Fibroblast of pulmonary artery (primary cell): ENCODE data around the gene DEPDC7.
"Not testable (repeated sequence)": the region's sequence is repeated elsewhere in the genome, so short reads cannot be mapped to it uniquely, and the experiment has no call there.

Experiments used
- DNase-seq: peaks from one replicate; pipeline ENCODE4 v3.0.0-alpha.2; 2010; ENCODE audit warnings: low read depth
- H3K4me3 ChIP-seq: replicated peaks from 2 replicates; pipeline ENCODE4 v1.5.1; 2011; ENCODE audit warnings: low read depth, mild to moderate bottlenecking, control low read depth, low read length, moderate library complexity
- TF ChIP-seq, protein P1 (sequence below): IDR thresholded peaks from 2 replicates; pipeline ENCODE4 v1.5.1; 2011; ENCODE audit warnings: mild to moderate bottlenecking, control low read depth, low read length, inconsistent platforms; ENCODE audit errors: missing control alignments

Gene DEPDC7

DNA sequence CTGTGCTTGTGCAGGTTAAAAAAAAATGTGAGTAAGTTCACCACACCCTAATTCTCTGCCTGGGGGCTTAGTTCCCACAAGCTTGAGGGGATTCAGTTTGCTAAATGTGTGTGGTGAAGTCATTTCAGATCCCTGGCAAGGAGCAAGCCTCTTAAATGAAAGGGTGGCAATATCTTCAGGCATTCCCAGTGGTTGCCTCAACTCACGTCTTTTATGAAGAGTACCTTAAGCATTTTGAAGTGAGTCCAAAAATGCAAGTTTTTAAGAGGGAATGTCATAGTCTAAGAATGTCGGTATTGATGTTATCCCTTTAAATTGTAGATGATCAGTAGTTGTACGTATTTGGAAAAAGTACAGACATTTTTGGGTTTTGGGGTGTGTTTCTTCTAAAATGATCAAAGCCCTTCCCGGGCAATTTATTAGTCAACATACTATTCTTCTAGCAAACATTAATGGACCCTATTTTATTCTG lies 28.6 kb downstream of the DEPDC7 start:
- TF ChIP-seq, protein P1, sequence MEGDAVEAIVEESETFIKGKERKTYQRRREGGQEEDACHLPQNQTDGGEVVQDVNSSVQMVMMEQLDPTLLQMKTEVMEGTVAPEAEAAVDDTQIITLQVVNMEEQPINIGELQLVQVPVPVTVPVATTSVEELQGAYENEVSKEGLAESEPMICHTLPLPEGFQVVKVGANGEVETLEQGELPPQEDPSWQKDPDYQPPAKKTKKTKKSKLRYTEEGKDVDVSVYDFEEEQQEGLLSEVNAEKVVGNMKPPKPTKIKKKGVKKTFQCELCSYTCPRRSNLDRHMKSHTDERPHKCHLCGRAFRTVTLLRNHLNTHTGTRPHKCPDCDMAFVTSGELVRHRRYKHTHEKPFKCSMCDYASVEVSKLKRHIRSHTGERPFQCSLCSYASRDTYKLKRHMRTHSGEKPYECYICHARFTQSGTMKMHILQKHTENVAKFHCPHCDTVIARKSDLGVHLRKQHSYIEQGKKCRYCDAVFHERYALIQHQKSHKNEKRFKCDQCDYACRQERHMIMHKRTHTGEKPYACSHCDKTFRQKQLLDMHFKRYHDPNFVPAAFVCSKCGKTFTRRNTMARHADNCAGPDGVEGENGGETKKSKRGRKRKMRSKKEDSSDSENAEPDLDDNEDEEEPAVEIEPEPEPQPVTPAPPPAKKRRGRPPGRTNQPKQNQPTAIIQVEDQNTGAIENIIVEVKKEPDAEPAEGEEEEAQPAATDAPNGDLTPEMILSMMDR: no peak
- no peak overlapping the region for H3K4me3 ChIP-seq
- DNase-seq: no peak

DNA sequence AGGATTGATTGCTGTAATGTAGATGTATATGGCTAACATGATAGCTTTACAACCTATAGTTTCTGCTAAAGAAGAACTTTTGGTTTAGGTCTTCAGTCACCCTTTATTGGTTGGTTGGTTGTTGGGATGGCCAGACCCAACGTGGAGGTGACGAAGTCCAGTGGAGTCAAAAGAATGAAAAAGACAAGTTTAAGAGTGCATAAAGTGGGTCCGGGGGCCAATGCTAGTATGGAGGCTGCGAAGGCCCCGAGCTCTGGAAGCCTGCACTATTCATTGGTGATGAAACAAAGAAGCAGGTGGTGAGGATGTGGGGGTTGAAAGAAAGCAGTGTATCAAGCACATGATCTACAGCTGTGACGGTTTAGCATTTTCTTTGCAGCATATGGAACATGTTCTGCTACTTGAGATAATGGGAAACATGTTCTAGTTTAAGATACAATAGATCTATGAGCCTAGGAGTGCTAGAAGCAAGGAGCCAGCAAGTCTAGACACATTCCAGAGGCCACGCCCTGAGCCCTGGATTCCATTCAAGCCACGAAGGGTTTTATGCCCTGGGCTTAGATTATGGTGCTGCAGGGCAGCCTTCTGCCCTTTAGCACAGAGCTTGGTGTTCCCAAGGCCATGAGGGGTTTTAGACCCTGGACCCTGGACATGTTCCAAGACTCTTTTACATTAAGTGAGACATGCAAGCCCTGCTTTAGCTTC lies 30.0 kb downstream of the DEPDC7 start:
- TF ChIP-seq, protein P1: no peak
- DNase-seq: no peak
- H3K4me3 ChIP-seq: no peak overlapping the region

DNA sequence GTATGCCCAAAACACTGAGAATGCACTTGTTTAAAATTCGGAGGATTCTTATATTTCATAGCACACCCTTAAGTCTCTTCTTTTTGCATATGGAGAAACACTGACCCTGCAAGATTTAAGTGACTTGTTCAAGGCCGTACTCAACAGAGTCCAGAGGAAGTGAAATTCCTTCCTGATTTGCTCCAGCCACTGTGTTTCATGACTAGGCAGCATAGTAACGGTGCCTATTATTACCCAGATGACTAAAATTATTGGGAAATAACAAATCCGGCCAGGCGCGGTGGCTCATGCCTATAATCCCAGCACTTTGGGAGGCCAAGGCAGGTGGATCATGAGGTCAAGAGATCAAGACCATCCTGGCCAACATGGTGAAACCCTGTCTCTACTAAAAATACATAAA lies 33.0 kb downstream of the DEPDC7 start:
- not testable (repeated sequence) for DNase-seq

DNA sequence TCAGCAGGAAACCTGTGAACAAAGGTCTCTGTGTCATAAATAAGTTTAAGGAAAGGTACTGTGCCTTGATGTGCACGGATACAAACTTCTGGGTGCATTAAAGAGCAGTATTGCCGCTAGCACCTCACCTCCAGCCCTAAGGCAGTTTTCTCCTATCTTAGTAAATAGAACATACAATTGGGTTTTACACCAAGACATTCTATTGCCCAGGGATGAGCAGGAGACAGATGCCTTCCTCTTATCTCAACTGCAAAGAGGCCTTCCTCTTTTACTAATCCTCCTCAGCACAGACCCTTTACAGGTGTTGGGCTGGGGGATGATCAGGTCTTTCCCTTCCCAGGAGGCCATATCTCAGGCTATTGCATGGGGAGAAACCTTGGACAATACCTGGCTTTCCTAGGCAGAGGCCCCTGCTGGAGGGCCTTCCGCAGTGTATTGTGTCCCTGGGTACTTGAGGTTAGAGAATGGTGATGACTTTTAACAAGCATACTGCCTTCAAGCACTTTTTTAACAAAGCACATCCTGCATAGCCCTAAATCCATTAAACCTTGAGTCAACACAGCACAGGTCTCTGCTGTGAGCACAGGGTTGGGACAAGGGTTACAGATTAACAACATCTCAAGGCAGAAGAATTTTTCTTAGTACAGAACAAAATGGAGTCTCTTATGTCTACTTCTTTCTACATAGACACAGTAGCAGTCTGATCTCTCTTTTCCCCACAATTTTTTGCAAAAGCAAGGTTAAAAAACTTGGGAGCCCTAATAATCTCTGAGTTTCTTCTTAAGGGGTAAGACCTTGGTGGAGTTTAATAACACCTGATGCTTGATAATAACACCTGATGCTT lies 34.1 kb downstream of the DEPDC7 start:
- DNase-seq, H3K4me3 ChIP-seq: not testable (repeated sequence)

More for the DNA sequence above, 33.0 kb downstream of the DEPDC7 start:
- not testable (repeated sequence) for H3K4me3 ChIP-seq

DNA sequence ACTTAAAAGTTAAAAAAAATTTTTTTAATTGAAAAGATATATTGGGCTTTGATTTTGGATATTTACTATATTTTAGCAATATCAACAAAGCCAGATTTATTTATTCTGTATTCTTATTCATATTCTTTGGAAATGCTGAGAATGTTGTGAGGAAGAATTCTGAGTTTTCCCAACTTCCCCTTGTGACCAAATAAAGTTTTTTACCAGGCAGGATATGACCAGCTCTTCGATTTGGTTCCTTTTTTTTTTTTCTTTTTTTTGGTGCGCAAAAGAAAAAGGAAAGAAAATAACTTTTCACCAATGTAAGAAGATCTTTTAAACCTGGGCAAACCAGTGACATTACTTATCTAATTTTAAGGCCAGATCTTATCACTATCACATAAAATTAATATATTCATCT lies 36.6 kb downstream of the DEPDC7 start:
- no peak for DNase-seq
- TF ChIP-seq, protein P1: no peak
- no peak overlapping the region for H3K4me3 ChIP-seq

DNA sequence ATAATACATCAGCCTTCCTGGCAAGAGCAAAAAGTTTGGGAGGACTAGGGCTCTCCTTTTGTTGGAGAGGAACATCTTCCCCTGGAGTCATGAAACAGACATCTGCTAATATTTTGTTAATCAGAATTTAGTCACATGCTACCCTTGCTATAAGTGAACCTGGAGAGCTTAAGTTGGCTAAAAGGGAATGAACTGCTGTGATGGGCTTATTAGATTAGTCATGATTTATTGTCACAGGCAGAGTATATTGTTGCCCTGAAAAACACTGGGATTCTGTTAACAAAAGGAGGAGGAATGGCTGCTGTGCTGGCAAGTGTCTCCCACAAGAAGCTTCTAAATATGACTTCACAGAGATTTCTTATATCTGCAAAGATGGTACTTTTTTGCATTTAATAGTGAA lies 39.7 kb downstream of the DEPDC7 start:
- DNase-seq: no peak
- H3K4me3 ChIP-seq: no peak overlapping the region
- TF ChIP-seq, protein P1: no peak

DNA sequence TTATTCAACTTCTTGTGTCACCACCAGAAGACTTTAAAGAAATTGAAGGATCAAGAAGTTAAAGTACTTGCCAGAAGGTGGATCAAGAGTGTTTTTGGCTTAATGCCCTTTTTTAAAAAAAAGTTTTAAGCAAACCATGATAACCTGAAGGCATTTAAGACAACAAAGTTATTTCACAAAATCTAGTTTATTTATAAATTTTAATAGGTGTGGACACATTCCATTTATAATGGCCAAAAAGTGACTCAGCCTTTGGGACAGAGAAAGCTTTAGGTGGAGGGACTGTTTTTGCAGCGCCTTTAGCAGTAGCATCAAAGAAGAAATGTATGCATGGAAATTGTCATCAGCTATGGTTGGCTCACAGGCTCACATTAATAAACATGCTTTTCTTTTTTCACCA lies 41.6 kb downstream of the DEPDC7 start:
- TF ChIP-seq, protein P1: no peak
- H3K4me3 ChIP-seq: no peak overlapping the region
- DNase-seq: no peak
